NCI-H2171 treated with DMSO at 0.1 percent for 48 hours (cell line): ENCODE data around the gene MPHOSPH9.
"Not testable (repeated sequence)": the region's sequence is repeated elsewhere in the genome, so short reads cannot be mapped to it uniquely, and the experiment has no call there.

Source experiments
- DNase-seq: peaks from one replicate; lab custom pipeline; 2025; lab: John Stamatoyannopoulos, UW

Gene MPHOSPH9

GRCh38 chr12:123225443-123225842 lies 7.5 kb downstream of the MPHOSPH9 start:
- no peak for DNase-seq

DNA sequence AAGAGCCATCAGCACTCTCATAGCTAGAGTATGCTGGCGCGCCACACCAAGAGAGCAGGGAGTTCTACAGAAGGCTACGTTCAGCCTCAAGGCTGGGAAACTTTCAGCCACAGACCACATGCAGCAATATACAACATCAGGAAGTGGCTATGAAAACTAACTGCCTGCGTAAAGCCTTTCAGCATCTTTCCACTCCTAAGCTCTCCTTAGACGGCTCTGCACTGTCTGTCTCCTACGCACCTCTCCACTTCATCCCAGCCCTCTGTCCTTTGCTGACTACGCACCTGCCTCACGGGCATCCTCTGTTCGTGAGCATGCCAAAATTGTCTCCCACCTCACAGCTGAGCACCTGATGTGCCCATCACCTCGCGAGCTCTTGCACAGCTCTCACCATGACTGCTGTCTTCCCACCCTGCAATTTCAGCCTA lies 9.7 kb downstream of the MPHOSPH9 start:
- no peak for DNase-seq

DNA sequence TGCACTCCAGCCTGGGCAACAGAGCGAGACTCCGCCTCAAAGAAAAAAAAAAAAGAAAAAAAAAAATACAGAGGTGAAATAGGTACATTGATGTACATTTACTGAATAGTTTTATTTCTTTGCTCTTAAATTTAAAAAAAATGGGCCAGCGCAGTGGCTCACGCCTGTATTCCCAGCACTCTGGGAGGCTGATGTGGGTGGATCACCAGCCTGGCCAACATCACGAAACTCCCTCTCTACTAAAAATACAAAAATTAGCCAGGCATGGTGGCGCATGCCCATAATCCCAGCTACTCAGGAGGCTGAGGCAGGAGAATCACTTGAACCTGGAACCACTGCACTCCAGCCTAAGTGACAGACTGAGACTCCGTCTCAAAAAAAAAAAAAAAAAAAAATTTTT lies 25.1 kb downstream of the MPHOSPH9 start:
- not testable (repeated sequence) for DNase-seq

GRCh38 chr12:123206794-123207193 lies 26.1 kb downstream of the MPHOSPH9 start:
- not testable (repeated sequence) for DNase-seq

GRCh38 chr12:123200414-123200813 lies 32.5 kb downstream of the MPHOSPH9 start:
- DNase-seq, result no peak

GRCh38 chr12:123199936-123200335 lies 33.0 kb downstream of the MPHOSPH9 start:
- DNase-seq, result no peak

DNA sequence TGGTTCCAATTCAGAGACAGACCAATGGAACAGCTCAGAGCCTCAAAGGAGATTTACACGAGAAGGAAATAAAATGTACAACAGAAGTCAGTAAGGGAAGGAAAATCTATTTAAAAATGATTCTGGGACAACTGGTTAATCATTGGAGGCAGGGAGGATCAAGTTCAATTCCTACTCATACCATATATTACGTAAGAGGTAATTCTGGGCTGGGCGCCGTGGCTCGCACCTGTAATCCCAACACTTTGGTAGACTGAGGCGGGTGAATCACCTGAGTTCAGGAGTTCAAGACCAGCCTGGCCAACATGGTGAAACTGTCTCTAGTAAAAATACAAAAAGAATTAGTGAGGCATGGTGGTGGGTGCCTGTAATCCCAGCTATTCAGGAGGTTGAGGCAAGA lies 45.3 kb downstream of the MPHOSPH9 start:
- no peak for DNase-seq

- no peak for DNase-seq
Measured at GRCh38 chr12:123180171-123180570, 52.8 kb downstream of the MPHOSPH9 start.

GRCh38 chr12:123171967-123172366 lies 61.0 kb downstream of the MPHOSPH9 start:
- no peak for DNase-seq

- no peak for DNase-seq
Measured at GRCh38 chr12:123167329-123167728, 65.6 kb downstream of the MPHOSPH9 start.

DNA sequence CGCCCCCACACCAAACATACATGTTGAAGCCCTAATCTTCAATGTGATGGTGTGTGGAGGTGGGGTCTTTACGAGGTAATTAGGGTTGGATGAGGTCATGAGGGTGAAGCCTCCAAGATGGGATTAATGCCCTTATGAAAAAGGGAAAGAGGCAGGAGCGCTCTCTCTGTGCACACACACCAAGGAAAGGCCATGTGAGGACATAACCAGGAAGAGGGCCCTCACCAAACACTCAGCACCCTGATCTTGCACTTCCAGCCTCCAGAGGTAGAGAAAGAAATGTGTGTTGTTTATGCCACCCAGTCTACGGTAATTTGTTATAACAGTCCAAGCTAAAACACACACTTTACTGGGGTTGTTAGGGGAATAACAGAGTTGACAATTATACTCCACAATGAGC lies 67.4 kb downstream of the MPHOSPH9 start:
- no peak for DNase-seq

DNA sequence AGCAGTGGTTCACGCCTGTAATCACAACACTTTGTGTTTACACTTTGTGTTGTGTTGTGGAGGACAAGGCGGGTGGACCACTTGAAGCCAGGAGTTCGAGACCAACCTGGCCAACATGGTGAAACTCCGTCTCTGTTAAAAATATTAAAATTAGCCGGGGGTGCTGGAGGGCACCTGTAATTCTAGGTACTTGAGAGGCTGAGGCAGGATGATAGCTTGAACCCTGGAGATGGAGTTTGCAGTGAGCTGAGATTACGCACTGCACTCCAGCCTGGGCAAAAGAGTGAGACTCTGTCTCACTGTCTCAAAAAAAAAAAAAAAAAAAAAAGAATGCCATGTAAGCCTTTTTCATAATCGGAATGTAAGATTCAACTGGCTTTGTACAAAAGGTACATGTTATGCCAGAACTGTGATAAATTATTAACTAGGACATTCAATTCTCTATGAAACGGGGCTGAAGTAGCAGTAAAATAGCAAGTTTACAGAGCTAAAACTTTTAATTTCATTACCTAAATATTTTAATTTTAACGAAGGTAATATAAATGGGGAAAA lies 68.2 kb downstream of the MPHOSPH9 start:
- DNase-seq, result no peak

- DNase-seq, result no peak
Measured at GRCh38 chr12:123164222-123164621, 68.7 kb downstream of the MPHOSPH9 start.

GRCh38 chr12:123163227-123163626 lies 69.7 kb downstream of the MPHOSPH9 start:
- DNase-seq, result no peak

- no peak for DNase-seq
Measured at GRCh38 chr12:123160801-123161487, 72.0 kb downstream of the MPHOSPH9 start.

DNA sequence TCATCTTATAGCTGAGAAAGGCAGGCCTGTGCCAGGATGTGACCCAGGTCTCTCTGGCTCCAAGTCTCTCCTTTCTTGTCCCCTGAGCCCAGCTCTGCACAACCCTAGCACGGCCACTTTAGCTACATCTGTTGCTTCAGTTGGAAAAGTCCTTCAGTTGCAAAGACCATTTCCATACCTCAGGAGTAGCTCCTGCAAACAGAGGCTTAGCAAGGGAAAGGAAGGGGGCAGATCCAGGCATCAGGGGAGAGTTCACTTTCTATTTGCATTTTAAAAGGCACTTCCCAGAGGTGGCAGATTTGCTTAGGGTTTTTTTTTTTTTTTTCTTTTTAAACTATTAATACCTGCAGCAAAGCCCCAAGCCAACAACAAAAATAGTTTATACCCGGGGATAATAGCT lies 79.0 kb downstream of the MPHOSPH9 start:
- DNase-seq, result no peak

- no peak for DNase-seq
Measured at GRCh38 chr12:123152833-123153232, 80.1 kb downstream of the MPHOSPH9 start.

GRCh38 chr12:123151457-123152454 lies 81.2 kb downstream of the MPHOSPH9 start:
- no peak for DNase-seq

GRCh38 chr12:123150744-123151456 lies 82.0 kb downstream of the MPHOSPH9 start, which contains the start of gene PITPNM2:
Gene PITPNM2, minus strand, starts transcription at chr12:123151090. Its CDS starts 116,500 bp downstream, at chr12:123034590.
- peak; percentile 30 for DNase-seq

DNA sequence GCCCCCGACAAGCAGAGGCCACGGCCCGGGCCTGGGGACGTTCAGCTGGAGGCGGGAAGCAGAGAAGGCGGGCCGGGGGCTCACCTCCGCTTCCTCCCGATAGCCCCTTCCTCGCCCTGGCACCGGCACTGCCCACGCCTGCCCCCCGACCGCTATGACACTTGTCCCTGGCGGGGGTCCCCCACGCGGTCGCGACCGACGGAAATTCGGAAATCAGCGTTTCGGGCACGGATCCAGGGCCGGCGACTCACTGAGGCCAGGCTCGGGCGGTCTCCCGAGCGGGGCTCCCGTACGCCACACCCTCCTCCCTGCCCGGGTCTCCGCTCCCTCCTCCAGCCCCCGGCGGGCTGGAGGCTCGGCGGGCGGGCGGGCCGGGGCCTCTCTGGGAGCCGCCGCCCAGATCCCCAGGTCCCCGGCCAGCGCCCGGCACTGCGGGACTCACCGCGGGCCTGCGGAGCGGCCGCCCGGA lies 82.6 kb downstream of the MPHOSPH9 start:
- no peak for DNase-seq

- no peak for DNase-seq
Measured at GRCh38 chr12:123149501-123150274, 83.3 kb downstream of the MPHOSPH9 start.
